Thoracic aorta (tissue), 2 donors: ENCODE measurements around the gene TTC3. TPM values are rescaled to one million over a fixed set of nuclear protein-coding genes. Genes with fewer than 3 reads are reported as not detected.

Experiments used
- ATAC-seq: fragments of 150-250 bp; one replicate; pipeline ENCODE4 v1.8.0; 2017; ENCODE audit warnings: low read depth; ENCODE audit not compliant: insufficient number of reproducible peaks, low FRiP score
- DNase-seq: peaks from one replicate; pipeline ENCODE4 v3.0.0-alpha.2; 2020; ENCODE audit warnings: low spot score
- H3K27ac ChIP-seq, 2 donors: fragments of 200-600 bp; sonication (generic); 1 replicate in 1 of 2; 2 replicates in 1 of 2; pipeline ENCODE4 v1.5.1; 2016; ENCODE audit warnings: mild to moderate bottlenecking in 2 of 2, moderate library complexity in 2 of 2
- H3K27me3 ChIP-seq: fragments of 200-600 bp; sonication (generic); replicated peaks from 2 replicates; pipeline ENCODE4 v1.6.0; 2016; ENCODE audit warnings: mild to moderate bottlenecking; ENCODE audit not compliant: insufficient read depth
- H3K36me3 ChIP-seq: fragments of 200-600 bp; sonication (generic); one replicate; pipeline ENCODE4 v1.5.1; 2016
- H3K4me1 ChIP-seq, 2 donors: fragments of 200-600 bp; sonication (generic); 1 replicate in 1 of 2; 2 replicates in 1 of 2; pipeline versions ENCODE4 v1.5.1 to v1.6.0; 2016; ENCODE audit warnings: low read depth in 2 of 2, mild to moderate bottlenecking in 1 of 2; ENCODE audit not compliant: control insufficient read depth in 1 of 2
- H3K4me3 ChIP-seq: fragments of 200-600 bp; sonication (generic); 2 replicates; pipeline ENCODE4 v1.5.1; 2016; ENCODE audit warnings: mild to moderate bottlenecking
- H3K9me3 ChIP-seq: fragments of 200-600 bp; sonication (generic); 2 replicates; pipeline ENCODE4 v1.5.1; 2016
- CTCF ChIP-seq: fragments of 200-600 bp; sonication (generic); IDR thresholded peaks from one replicate; pipeline ENCODE4 v1.5.1; 2019; ENCODE audit warnings: antibody characterized with exemption
- total RNA-seq, 2 donors: library from RNA; depleted of rRNA; stranded (reverse); fragments of >200 nt; gene quantifications; one replicate each; pipeline versions ENCODE4 v1.1.0 to v1.2.3, GENCODE V29; 2016

TTC3 gene
- total RNA-seq, 2 donors from 2014 or later = 85.2 to 115 TPM

GRCh38 chr21:37146320-37147235 lies 73.5 kb downstream of the TTC3 start:
- H3K4me3 ChIP-seq = no peak overlapping the region
- DNase-seq (no peak), ATAC-seq (no peak)
- peaks cover 0 to 10% of the 10 kb centered on the region in 2 donors for H3K4me1 ChIP-seq
- peak overlapping the region; percentile 3 to 42 for H3K27ac ChIP-seq
- no peak for TF ChIP-seq CTCF
- H3K27me3 ChIP-seq = no peaks in the 10 kb centered on the region
- no peaks in the 10 kb centered on the region for H3K9me3 ChIP-seq
- peaks cover 12% of the 10 kb centered on the region for H3K36me3 ChIP-seq

GRCh38 chr21:37149411-37149810 lies 76.4 kb downstream of the TTC3 start:
- DNase-seq (no peak), ATAC-seq (no peak)
- TF ChIP-seq CTCF = no peak
- H3K4me3 ChIP-seq = no peak overlapping the region
- H3K36me3 ChIP-seq = peaks cover 5% of the 10 kb centered on the region
- peaks cover 13 to 27% of the 10 kb centered on the region in 2 donors for H3K4me1 ChIP-seq
- no peaks in the 10 kb centered on the region for H3K9me3 ChIP-seq
- no peak overlapping the region for H3K27ac ChIP-seq
- no peaks in the 10 kb centered on the region for H3K27me3 ChIP-seq

GRCh38 chr21:37153196-37153934 lies 80.3 kb downstream of the TTC3 start:
- Histone ChIP-seq H3K9me3 (no peaks in the 10 kb centered on the region), H3K4me3 (no peak overlapping the region), H3K27ac (peak overlapping the region; percentile 36 to 57), H3K4me1 (peaks cover 13 to 18% of the 10 kb centered on the region in 2 donors), H3K27me3 (no peaks in the 10 kb centered on the region), H3K36me3 (peaks cover 5% of the 10 kb centered on the region)
- DNase-seq (no peak), ATAC-seq (no peak)
- no peak for TF ChIP-seq CTCF

GRCh38 chr21:37153935-37154350 lies 80.9 kb downstream of the TTC3 start:
- H3K4me1 ChIP-seq = peaks cover 13 to 18% of the 10 kb centered on the region in 2 donors
- no peak for DNase-seq
- H3K27me3 ChIP-seq = no peaks in the 10 kb centered on the region
- no peak for ATAC-seq
- no peaks in the 10 kb centered on the region for H3K9me3 ChIP-seq
- no peak for TF ChIP-seq CTCF
- no peak overlapping the region for H3K4me3 ChIP-seq
- H3K27ac ChIP-seq = peak overlapping the region; percentile 27 to 57
- H3K36me3 ChIP-seq = peaks cover 5% of the 10 kb centered on the region

GRCh38 chr21:37155186-37155585 lies 82.1 kb downstream of the TTC3 start:
- H3K9me3 ChIP-seq = no peaks in the 10 kb centered on the region
- DNase-seq (no peak), ATAC-seq (no peak)
- TF ChIP-seq CTCF = no peak
- H3K27ac ChIP-seq = no peak overlapping the region
- H3K36me3 ChIP-seq = peaks cover 8% of the 10 kb centered on the region
- H3K27me3 ChIP-seq = no peaks in the 10 kb centered on the region
- no peak overlapping the region for H3K4me3 ChIP-seq
- peaks cover 13 to 18% of the 10 kb centered on the region in 2 donors for H3K4me1 ChIP-seq
